GM12874 (cell line): Measurements from ENCODE around the gene ALG2.

Experiments
- TF ChIP-seq, protein P1 (sequence below): IDR thresholded peaks from 2 replicates; pipeline ENCODE4 v1.5.1; 2011; ENCODE audit warnings: low read depth, mild to moderate bottlenecking, control low read depth, low read length, moderate library complexity; ENCODE audit not compliant: insufficient read depth

The ALG2 gene, protein sequence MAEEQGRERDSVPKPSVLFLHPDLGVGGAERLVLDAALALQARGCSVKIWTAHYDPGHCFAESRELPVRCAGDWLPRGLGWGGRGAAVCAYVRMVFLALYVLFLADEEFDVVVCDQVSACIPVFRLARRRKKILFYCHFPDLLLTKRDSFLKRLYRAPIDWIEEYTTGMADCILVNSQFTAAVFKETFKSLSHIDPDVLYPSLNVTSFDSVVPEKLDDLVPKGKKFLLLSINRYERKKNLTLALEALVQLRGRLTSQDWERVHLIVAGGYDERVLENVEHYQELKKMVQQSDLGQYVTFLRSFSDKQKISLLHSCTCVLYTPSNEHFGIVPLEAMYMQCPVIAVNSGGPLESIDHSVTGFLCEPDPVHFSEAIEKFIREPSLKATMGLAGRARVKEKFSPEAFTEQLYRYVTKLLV

DNA sequence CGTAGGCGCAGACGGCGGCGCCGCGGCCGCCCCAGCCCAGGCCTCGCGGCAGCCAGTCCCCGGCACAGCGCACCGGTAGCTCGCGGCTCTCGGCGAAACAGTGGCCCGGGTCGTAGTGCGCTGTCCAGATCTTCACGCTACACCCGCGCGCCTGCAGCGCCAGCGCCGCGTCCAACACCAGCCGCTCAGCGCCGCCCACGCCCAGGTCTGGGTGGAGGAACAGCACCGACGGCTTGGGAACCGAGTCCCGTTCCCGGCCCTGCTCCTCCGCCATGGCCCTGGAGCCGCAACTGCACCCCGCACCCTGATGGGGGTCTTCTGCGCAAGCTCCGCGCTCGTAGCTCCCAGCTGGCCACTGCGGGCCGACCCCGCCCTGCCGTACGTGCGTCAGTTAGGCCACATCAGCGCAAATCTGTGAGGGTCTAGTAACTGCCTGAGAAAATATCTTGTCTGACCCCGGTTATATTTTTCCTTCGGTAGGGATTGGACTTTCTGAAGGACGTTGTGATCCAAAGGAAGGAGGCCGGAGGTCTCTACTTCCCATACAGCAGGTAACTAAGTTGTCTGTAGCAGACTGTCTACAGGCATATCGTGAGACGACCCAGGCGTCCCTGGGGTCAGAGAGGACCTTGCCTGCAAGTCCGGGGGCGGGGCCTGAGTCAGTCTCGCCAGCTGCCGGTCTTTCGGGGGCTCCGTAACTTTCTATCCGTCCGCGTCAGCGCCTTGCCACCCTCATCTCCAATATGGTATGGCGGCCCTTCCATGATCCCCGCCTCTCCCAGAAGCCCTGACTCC, at the start of gene ALG2, which contains the start of gene SEC61B:
ALG2 (minus strand) TSS at position 322 of the 795 bp plus-strand sequence; CDS start at position 274, 48 bp downstream.
SEC61B (plus strand) TSS at position 662 of the 795 bp plus-strand sequence; CDS start at position 744, 82 bp downstream.
- TF ChIP-seq, protein P1, sequence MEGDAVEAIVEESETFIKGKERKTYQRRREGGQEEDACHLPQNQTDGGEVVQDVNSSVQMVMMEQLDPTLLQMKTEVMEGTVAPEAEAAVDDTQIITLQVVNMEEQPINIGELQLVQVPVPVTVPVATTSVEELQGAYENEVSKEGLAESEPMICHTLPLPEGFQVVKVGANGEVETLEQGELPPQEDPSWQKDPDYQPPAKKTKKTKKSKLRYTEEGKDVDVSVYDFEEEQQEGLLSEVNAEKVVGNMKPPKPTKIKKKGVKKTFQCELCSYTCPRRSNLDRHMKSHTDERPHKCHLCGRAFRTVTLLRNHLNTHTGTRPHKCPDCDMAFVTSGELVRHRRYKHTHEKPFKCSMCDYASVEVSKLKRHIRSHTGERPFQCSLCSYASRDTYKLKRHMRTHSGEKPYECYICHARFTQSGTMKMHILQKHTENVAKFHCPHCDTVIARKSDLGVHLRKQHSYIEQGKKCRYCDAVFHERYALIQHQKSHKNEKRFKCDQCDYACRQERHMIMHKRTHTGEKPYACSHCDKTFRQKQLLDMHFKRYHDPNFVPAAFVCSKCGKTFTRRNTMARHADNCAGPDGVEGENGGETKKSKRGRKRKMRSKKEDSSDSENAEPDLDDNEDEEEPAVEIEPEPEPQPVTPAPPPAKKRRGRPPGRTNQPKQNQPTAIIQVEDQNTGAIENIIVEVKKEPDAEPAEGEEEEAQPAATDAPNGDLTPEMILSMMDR = no peak

DNA sequence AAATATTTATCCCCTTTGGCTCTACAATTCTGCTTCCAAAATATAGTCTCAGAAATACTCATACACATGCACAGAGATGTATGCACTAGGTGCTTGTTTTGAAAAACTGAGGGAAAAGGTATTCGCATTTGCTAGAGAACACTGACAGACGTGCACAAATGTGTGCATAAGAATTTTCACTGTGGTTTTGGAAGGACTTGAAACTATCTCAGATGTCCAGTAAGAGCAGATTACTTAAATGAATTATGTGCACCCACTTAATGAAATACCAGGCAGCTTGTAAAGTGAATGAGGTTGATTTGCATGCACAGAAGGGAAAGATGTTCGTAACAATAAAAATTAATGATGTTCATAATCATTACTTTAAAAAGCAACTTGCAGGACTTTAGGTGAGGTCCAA, 48.7 kb upstream of the ALG2 start:
- TF ChIP-seq, protein P1 = no peak

DNA sequence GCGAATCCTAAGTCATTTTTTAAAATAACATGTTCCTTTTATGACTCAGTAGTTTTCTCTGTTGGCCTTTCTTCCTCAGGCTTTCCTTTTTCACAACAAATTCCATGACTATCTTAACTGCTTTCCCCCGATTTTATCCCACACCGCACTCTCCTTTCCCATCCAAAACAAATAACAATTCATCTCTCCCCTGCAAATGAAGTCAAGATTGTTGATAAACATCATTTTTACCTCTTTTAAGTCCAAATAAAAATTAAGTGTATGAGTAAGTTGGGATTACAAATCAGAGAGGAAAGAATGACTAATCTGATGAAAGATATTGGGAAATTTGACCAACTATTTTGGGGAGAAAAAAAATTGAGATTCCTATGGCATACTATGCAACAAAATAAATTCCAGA, 47.7 kb upstream of the ALG2 start:
- TF ChIP-seq, protein P1 = no peak

DNA sequence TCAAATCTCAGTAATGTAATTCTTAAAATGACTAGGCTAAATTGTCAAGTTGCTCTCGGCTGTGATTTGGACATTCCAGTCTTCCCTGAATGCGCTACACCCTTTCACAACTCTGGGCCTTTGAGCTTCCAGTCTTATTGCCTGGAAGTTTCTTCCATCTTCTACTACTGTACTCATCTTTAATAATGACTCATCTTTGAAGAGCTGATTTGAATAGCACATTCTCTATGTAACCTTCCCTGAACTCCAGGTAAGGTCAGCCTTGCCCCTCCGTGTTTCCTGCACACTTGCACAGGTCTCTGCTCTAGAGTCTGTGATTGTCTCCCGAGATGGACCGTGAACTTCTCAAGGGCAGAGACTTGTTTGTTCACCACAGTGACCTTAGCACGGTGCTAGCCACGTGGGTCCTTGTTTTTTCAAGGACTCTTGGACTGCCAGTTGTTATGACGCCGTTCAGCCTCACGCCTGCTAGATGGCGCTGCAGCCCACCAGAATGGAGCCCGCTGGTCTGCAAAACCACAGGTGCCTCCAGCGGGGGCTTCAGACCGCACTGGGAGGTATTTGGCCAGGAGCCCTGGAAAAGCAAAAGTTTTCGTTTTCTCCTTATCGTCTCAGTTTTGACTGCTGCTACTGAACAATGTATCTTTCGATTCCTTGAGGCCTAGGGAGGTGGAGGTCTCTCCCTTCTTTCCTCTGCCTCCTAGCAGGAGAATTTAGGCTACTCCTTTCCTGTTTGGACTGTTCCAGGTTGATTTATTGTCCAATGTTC, 44.7 kb upstream of the ALG2 start:
- TF ChIP-seq, protein P1 = peak; percentile 90

DNA sequence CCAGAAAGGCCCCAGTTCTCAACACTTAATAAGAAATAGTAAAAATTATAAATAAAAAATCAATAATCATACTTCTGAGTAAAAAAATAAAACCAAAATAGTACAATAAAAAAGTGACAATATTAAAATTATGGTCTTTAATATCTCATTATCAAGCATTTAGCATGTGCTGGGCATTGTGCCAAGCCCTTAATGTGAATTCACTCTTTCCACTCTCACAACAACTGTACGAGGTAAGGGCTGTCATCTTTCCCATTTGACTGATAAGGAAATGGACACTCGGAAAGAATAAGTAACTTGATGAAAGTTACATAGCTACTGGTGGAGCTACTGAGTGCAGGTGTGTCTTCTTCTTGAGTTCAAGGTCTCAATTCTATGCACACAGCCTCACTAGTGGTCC, 43.9 kb upstream of the ALG2 start:
- TF ChIP-seq, protein P1 = no peak

DNA sequence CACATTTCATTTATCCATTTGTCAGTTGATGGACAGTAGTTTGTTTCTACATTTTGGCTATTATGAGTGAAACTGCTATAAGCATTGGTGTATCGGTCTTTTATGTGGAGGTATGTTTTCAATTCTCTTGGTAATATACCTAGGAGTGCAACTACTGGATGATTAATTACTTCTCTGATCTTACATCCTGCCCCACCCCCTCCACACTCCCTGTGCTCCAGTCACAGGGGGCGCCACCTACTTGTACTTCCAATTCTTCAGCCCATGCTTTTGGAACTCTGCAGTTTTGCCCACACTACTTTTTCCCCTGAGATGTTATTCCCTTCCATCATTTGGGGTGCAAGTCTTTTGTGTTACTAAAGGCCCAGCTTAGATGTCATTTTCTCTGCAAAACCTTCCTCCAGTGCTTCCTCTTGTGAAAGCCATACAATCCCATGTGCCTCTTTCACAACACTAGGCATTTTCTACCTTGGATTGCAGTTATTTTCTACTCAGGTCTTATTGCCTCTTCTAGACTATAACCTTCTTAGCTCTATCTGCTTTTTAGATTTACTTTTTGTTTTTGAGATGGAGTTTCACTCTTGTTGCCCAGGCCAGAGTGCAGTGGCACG, 42.4 kb upstream of the ALG2 start:
- TF ChIP-seq, protein P1 = no peak

DNA sequence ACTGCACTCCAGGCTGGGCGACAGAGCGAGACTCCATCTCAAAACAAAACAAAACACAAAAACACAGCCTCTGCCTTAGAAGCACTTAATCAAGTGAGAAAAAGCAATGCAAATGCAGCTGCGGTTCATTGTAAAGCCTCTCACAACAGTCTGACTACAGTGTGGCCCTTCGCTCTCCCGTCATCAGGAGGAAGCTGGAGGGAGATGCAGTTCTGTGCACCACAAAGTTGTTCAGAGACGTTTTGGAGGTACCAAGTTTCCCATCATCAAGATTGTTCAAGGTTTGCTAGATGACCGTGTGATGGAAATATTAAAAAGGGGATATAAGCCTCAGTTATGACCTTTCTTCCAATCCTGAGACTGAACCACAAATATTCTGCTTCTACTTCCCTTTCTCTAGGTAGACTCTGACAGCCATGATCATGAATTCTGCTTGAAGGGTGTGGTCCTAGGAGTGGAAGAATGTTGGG, 41.2 kb upstream of the ALG2 start:
- TF ChIP-seq, protein P1 = no peak
